GM23338 (cell line): Measurements from ENCODE around the gene DYNC1LI2. TPM values are rescaled to one million over a fixed set of nuclear protein-coding genes. Genes with fewer than 3 reads are reported as not detected.

Experiments used
- ATAC-seq: fragments of 200-7000 bp; cut with Tn5 transposase; 3 replicates; pipeline ENCODE4 v1.9.1; 2020
- DNase-seq: peaks from one replicate; pipeline ENCODE4 v3.0.0-alpha.2; 2015; ENCODE audit warnings: low spot score
- H2AFZ ChIP-seq: fragments of 200-600 bp; sonication (generic); 2 replicates; pipeline ENCODE4 v1.8.0; 2016; ENCODE audit warnings: antibody characterized with exemption, mild to moderate bottlenecking, moderate library complexity
- H3F3A ChIP-seq: fragments of 200-600 bp; sonication (generic); replicated peaks from 2 replicates; pipeline ENCODE4 v1.8.0; 2017; ENCODE audit warnings: antibody characterized with exemption, mixed run types, low read depth
- H3K27ac ChIP-seq: fragments of 200-600 bp; sonication (generic); 2 replicates; pipeline ENCODE4 v1.6.1; 2016; ENCODE audit warnings: low read depth
- H3K27me3 ChIP-seq: fragments of 200-600 bp; sonication (generic); 2 replicates; pipeline ENCODE4 v1.8.0; 2016; ENCODE audit warnings: mild to moderate bottlenecking, mixed run types, moderate library complexity; ENCODE audit not compliant: insufficient read depth
- H3K36me3 ChIP-seq: fragments of 200-600 bp; sonication (generic); 2 replicates; pipeline ENCODE4 v1.8.0; 2016; ENCODE audit warnings: mild to moderate bottlenecking; ENCODE audit not compliant: insufficient read depth
- H3K4me1 ChIP-seq: fragments of 200-600 bp; sonication (generic); 2 replicates; pipeline ENCODE4 v1.8.0; 2016; ENCODE audit warnings: mild to moderate bottlenecking, moderate library complexity; ENCODE audit not compliant: insufficient read depth
- H3K4me2 ChIP-seq: fragments of 200-600 bp; sonication (generic); 2 replicates; pipeline ENCODE4 v1.7.1; 2017; ENCODE audit warnings: mixed run types
- H3K4me3 ChIP-seq: fragments of 200-600 bp; sonication (generic); 2 replicates; pipeline ENCODE4 v1.6.1; 2016; ENCODE audit warnings: mixed run types
- H3K79me2 ChIP-seq: fragments of 200-600 bp; sonication (generic); replicated peaks from 2 replicates; pipeline ENCODE4 v1.8.0; 2017; ENCODE audit warnings: mild to moderate bottlenecking; ENCODE audit not compliant: insufficient read depth
- H3K9me2 ChIP-seq: fragments of 200-600 bp; sonication (generic); 2 replicates; pipeline ENCODE4 v1.8.0; 2017; ENCODE audit not compliant: insufficient read depth
- H4K20me1 ChIP-seq: fragments of 200-600 bp; sonication (generic); replicated peaks from 2 replicates; pipeline ENCODE4 v1.8.0; 2017; ENCODE audit warnings: mild to moderate bottlenecking; ENCODE audit not compliant: insufficient read depth
- H3K27ac Mint-ChIP-seq: 2 replicates; pipeline ENCODE4 v1.8.0; 2020; ENCODE audit warnings: inconsistent platforms, mild to moderate bottlenecking, moderate library complexity, mixed read lengths
- H3K27me3 Mint-ChIP-seq: 3 replicates; pipeline ENCODE4 v1.8.0; 2022; ENCODE audit warnings: low read depth, mild to moderate bottlenecking, moderate library complexity, mixed read lengths, inconsistent platforms; ENCODE audit not compliant: insufficient read depth, poor library complexity
- H3K36me3 Mint-ChIP-seq: 3 replicates; pipeline ENCODE4 v1.8.0; 2021; ENCODE audit warnings: low read depth, mild to moderate bottlenecking, inconsistent platforms, moderate library complexity, mixed read lengths
- H3K4me1 Mint-ChIP-seq: 3 replicates; pipeline ENCODE4 v1.8.0; 2020; ENCODE audit warnings: mild to moderate bottlenecking, inconsistent platforms, mixed read lengths
- H3K4me3 Mint-ChIP-seq: 3 replicates; pipeline ENCODE4 v1.8.0; 2021; ENCODE audit warnings: moderate library complexity, mild to moderate bottlenecking, inconsistent platforms, mixed read lengths
- H3K9me3 Mint-ChIP-seq: 3 replicates; pipeline ENCODE4 v1.8.0; 2020; ENCODE audit warnings: moderate library complexity, mild to moderate bottlenecking, inconsistent platforms, mixed read lengths
- CREB1 ChIP-seq: fragments of 250-450 bp; sonication (Bioruptor Pico); IDR thresholded peaks from 2 replicates; pipeline ENCODE4 v1.5.0; 2020; ENCODE audit warnings: low read depth, mild to moderate bottlenecking, moderate library complexity
- EZH2 ChIP-seq: fragments of 200-600 bp; sonication (generic); IDR thresholded peaks from one replicate; pipeline ENCODE4 v1.8.0; 2017; ENCODE audit warnings: antibody characterized with exemption, mild to moderate bottlenecking, low read depth; ENCODE audit not compliant: unreplicated experiment
- EZH2phosphoT487 ChIP-seq: fragments of 200-600 bp; sonication (generic); IDR thresholded peaks from one replicate; pipeline ENCODE4 v1.8.1; 2018; ENCODE audit warnings: antibody characterized with exemption; ENCODE audit not compliant: unreplicated experiment
- JUNB ChIP-seq: IDR thresholded peaks from one replicate; pipeline ENCODE4 v1.6.1; 2016; ENCODE audit warnings: antibody characterized with exemption; ENCODE audit not compliant: unreplicated experiment
- NANOG ChIP-seq: IDR thresholded peaks from 2 replicates; pipeline ENCODE4 v1.6.1; 2016; ENCODE audit warnings: antibody characterized with exemption, borderline replicate concordance
- POLR2AphosphoS5 ChIP-seq: IDR thresholded peaks from 2 replicates; pipeline ENCODE4 v1.6.1; 2016; ENCODE audit warnings: antibody characterized with exemption, low read depth
- ZNF114 ChIP-seq: fragments of 250-450 bp; sonication (Bioruptor Pico); IDR thresholded peaks from 2 replicates; pipeline ENCODE4 v1.5.0; 2020; ENCODE audit warnings: mild to moderate bottlenecking, moderate library complexity
- polyA plus RNA-seq: library from polyadenylated mRNA; unstranded; fragments of >200 nt; fragmentation: Nextera tagmentation; extraction: Ambion mirVana; gene quantifications from 2 replicates; pipeline ENCODE4 v1.2.1, GENCODE V29; 2016
- total RNA-seq: library from RNA; depleted of rRNA; stranded (reverse); fragments of >200 nt; shearing (Covaris generic); gene quantifications from 2 replicates; pipeline ENCODE4 v1.2.3, GENCODE V29; 2014
- TF ChIP-seq, protein P1 (sequence below), 2 experiments: fragments of 200-600 bp in 1 of 2; sonication (generic) in 1 of 2; conservative IDR thresholded peaks; 2 replicates each; pipeline versions ENCODE4 v1.5.1 to v1.6.1; 2016 to 2017; ENCODE audit warnings: antibody characterized with exemption in 2 of 2, low read depth in 2 of 2, mild to moderate bottlenecking in 2 of 2, moderate library complexity in 1 of 2
- TF ChIP-seq, protein P2 (sequence below): IDR thresholded peaks from one replicate; pipeline ENCODE4 v1.6.1; 2018; ENCODE audit warnings: antibody characterized with exemption; ENCODE audit not compliant: unreplicated experiment

Gene DYNC1LI2
- total and polyA plus RNA-seq, 2 experiments from 2014 or later, result 73.9 to 85.9 TPM

DNA sequence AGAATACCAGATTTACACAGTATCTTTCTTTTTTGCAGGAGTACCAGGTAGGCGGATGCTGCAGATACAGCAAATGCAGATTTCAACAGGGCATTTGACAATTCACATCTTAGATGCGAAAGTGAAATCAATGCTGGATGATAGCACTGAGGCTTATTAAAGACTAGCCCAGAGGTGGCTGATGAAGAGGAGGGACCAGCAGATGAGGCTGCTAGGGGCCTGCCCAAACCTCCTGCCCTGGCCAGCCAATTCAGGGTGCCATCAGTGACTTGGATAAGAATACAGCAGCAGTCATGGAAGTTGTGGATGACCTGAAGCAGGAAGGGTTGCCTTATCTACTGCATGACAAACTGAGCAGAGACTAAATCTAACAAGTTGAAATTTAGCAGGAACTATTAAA, 1.5 kb upstream of the DYNC1LI2 start (continued):
- TF ChIP-seq, protein P1, sequence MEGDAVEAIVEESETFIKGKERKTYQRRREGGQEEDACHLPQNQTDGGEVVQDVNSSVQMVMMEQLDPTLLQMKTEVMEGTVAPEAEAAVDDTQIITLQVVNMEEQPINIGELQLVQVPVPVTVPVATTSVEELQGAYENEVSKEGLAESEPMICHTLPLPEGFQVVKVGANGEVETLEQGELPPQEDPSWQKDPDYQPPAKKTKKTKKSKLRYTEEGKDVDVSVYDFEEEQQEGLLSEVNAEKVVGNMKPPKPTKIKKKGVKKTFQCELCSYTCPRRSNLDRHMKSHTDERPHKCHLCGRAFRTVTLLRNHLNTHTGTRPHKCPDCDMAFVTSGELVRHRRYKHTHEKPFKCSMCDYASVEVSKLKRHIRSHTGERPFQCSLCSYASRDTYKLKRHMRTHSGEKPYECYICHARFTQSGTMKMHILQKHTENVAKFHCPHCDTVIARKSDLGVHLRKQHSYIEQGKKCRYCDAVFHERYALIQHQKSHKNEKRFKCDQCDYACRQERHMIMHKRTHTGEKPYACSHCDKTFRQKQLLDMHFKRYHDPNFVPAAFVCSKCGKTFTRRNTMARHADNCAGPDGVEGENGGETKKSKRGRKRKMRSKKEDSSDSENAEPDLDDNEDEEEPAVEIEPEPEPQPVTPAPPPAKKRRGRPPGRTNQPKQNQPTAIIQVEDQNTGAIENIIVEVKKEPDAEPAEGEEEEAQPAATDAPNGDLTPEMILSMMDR (conservative IDR thresholded peaks at IDR 0.05; ENCODE audit: low read depth in 2 of 2), result no peak
- no peak for TF ChIP-seq EZH2phosphoT487
- TF ChIP-seq JUNB, result no peak
- TF ChIP-seq ZNF114, result no peak

DNA sequence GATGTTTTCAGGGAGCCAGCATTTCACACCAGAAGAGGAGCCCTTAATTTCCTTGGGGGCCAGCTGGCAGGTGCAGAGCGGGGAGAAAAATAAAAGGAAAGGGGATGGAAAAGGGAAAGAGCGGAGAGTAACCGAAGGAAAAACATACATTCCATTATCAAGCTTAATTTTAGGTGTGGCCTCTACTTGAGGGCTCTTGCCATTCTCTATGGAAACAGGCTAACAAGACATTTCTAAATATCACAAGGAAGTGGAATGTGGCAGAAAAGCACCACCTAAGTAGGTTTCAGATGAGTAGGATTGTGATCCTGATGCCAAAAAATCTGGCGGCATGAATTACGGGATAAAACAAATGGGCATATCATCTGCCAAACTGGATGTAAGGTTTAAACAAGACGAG, 970 bp upstream of the DYNC1LI2 start:
- H4K20me1 ChIP-seq, result peaks cover 30% of the 10 kb centered on the region
- Mint-ChIP-seq H3K27ac (peak overlapping the region; percentile 92), H3K36me3 (peaks cover 34% of the 10 kb centered on the region), H3K9me3 (no peaks in the 10 kb centered on the region), H3K4me3 (peak overlapping the region; percentile 91), H3K4me1 (peaks cover 22% of the 10 kb centered on the region), H3K27me3 (peaks cover 2% of the 10 kb centered on the region)
- H3K79me2 ChIP-seq, result peaks cover 40% of the 10 kb centered on the region
- H3K27me3 ChIP-seq, result no peaks in the 10 kb centered on the region
- ATAC-seq (no peak), DNase-seq (no peak)
- H3F3A ChIP-seq, result no peaks in the 10 kb centered on the region; the same call in 1 of the 2 replicates
- peaks cover 19% of the 10 kb centered on the region for H3K36me3 ChIP-seq
- 0 out of 2 replicates have a peak overlapping the region, but pooled peaks have one; percentile 61 for H3K4me2 ChIP-seq
- peak overlapping the region; percentile 98; the same call in 1 of the 2 replicates for H3K4me3 ChIP-seq
- no peak overlapping the region for H3K27ac ChIP-seq
- peaks cover 10% of the 10 kb centered on the region for H3K4me1 ChIP-seq
- TF ChIP-seq, protein P2, sequence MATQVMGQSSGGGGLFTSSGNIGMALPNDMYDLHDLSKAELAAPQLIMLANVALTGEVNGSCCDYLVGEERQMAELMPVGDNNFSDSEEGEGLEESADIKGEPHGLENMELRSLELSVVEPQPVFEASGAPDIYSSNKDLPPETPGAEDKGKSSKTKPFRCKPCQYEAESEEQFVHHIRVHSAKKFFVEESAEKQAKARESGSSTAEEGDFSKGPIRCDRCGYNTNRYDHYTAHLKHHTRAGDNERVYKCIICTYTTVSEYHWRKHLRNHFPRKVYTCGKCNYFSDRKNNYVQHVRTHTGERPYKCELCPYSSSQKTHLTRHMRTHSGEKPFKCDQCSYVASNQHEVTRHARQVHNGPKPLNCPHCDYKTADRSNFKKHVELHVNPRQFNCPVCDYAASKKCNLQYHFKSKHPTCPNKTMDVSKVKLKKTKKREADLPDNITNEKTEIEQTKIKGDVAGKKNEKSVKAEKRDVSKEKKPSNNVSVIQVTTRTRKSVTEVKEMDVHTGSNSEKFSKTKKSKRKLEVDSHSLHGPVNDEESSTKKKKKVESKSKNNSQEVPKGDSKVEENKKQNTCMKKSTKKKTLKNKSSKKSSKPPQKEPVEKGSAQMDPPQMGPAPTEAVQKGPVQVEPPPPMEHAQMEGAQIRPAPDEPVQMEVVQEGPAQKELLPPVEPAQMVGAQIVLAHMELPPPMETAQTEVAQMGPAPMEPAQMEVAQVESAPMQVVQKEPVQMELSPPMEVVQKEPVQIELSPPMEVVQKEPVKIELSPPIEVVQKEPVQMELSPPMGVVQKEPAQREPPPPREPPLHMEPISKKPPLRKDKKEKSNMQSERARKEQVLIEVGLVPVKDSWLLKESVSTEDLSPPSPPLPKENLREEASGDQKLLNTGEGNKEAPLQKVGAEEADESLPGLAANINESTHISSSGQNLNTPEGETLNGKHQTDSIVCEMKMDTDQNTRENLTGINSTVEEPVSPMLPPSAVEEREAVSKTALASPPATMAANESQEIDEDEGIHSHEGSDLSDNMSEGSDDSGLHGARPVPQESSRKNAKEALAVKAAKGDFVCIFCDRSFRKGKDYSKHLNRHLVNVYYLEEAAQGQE, result no peak
- TF ChIP-seq POLR2AphosphoS5, result no peak
- no peak for TF ChIP-seq ZNF114
- no peak for TF ChIP-seq CREB1 (CRISPR knock-in tag)
- TF ChIP-seq EZH2, result no peak
- no peaks in the 10 kb centered on the region for H3K9me2 ChIP-seq
- H2AFZ ChIP-seq, result peak overlapping the region; percentile 94

DNA sequence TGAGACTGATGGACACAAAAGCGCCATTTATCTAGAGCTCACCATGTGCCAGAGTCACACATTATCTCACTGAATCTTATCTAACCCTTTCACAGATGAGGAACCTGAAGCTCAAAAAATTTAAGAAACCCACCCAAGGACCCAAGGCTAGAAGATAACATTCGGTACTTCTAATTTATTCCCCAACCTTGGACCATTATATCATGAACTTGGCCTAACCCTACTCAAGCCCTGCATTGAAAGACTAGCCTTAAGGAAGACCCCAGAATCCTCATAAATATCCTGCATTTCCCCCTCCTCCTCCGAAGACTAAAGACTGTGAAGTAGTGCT, 548 bp upstream of the DYNC1LI2 start:
- no peak for DNase-seq
- H3K36me3 Mint-ChIP-seq, result peaks cover 38% of the 10 kb centered on the region
- H3K4me1 ChIP-seq, result peaks cover 10% of the 10 kb centered on the region
- H4K20me1 ChIP-seq, result peaks cover 30% of the 10 kb centered on the region
- H3K27ac Mint-ChIP-seq, result peak overlapping the region; percentile 92
- TF ChIP-seq ZNF114 (peak; percentile 18; the same call in 1 of the 2 replicates), NANOG (no peak), EZH2phosphoT487 (no peak)
- H3K9me3 Mint-ChIP-seq, result no peaks in the 10 kb centered on the region
- peak overlapping the region; percentile 61; the same call in 1 of the 2 replicates for H3K4me2 ChIP-seq
- H3K4me1 Mint-ChIP-seq, result peaks cover 22% of the 10 kb centered on the region
- peak overlapping the region; percentile 91 for H3K4me3 Mint-ChIP-seq
- no peak for ATAC-seq
- H3K36me3 ChIP-seq, result peaks cover 21% of the 10 kb centered on the region
- no peaks in the 10 kb centered on the region; the same call in 1 of the 2 replicates for H3F3A ChIP-seq
- H3K79me2 ChIP-seq, result peaks cover 44% of the 10 kb centered on the region
- peak overlapping the region; percentile 94 for H2AFZ ChIP-seq
- H3K4me3 ChIP-seq, result peak overlapping the region; percentile 98; the same call in 1 of the 2 replicates
- H3K27ac ChIP-seq, result no peak overlapping the region
- H3K27me3 ChIP-seq, result no peaks in the 10 kb centered on the region
- peaks cover 2% of the 10 kb centered on the region for H3K27me3 Mint-ChIP-seq
- H3K9me2 ChIP-seq, result no peaks in the 10 kb centered on the region
